GDM1 (cell line): ENCODE data around the gene GPX3.

Source experiments
- DNase-seq: peaks from one replicate; lab custom pipeline; 2025; lab: John Stamatoyannopoulos, UW

GPX3 gene, protein sequence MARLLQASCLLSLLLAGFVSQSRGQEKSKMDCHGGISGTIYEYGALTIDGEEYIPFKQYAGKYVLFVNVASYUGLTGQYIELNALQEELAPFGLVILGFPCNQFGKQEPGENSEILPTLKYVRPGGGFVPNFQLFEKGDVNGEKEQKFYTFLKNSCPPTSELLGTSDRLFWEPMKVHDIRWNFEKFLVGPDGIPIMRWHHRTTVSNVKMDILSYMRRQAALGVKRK

GRCh38 chr5:151020304-151021110 is at the start of gene GPX3:
GPX3 (plus strand) TSS chr5:151020591; CDS start chr5:151020655, 64 bp downstream.
- DNase-seq = no peak

DNA sequence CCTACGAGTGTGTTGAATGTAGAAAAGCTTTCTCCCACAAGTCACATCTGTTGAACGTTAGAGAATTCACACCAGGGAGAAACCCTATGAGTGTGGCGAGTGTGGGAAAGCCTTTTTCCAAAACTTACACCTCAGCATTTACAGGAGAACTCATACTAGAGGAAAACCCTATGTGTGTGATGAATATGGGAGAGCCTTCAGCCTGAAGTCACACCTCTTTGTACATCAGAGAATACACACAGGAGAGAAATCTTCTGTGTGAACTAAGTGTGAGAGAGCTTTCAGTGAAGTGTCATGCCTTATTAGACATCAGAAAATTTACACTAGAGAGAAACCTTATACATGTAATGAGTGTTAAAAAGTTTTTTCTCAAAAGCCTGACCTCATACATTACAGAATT is 41.8 kb upstream of the GPX3 start:
- no peak for DNase-seq

GRCh38 chr5:150987746-150988145 is 32.6 kb upstream of the GPX3 start:
- no peak for DNase-seq

- no peak for DNase-seq
Observed at GRCh38 chr5:150989695-150990094, 30.7 kb upstream of the GPX3 start.

- no peak for DNase-seq
Observed at GRCh38 chr5:150992705-150993104, 27.7 kb upstream of the GPX3 start.

DNA sequence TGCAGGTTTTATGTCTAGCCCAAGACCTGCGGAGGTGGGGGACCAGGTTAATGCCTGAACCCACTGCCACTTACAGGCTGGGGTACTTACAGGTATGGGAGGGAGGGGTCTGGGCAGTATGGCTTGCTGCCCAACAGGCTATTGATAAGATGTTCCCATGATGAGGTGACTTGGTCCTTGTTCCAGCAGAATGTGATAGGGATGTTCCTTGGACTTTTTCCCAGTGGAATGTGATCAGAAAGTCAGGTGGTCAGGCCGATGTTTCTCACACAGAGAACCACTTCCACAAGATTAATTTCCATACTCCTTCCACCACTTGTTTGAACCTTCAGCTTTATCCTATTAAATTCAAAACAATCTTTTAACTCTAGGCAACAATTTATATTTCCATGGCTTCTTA is 27.0 kb upstream of the GPX3 start:
- no peak for DNase-seq

DNA sequence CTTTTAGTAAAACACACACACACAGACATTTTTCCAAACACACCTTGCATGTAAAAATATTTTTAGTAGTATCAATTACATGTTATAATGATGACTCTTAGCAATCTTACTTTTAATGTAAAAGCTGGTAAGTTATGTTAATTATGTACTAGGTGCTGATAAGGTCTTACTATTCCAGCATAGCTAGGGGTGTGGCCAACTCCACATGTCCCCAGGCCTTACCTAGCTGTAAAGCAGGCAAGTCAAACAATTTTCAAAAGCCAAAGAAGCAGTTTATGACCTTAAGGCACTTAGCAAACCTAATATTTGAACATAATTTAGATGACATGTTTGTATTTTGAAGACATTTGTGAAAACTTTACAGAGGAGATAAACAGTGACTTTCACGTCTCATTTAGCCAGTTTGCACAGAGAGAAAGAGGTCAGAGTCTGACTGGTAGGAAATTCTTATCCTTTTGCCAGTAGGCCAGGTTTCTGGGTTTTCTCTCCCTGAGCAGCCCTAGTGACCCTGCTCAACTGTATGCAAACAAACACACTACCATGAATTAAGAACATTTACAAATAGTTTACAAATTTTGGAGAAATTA is 26.5 kb upstream of the GPX3 start:
- DNase-seq = no peak

GRCh38 chr5:150999704-151000442 is 20.5 kb upstream of the GPX3 start:
- no peak for DNase-seq

DNA sequence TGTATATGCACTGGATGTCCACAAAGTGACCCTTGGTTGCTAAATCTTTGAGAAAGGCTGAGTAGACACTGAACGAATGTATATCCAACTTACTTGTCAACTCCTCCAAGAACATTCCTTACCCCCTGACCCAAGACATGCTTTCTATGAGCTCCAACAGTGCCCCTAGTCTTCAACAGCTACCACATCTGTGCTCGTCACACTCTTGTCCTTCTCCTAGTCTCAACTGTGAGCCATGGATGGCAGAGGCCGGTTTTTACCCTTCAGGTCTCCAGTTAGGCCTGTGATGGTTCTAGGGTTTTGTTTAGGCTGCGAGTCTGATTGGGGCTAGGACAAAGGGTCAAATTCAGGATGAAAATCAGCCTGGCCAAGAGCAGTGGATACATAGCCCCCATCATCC is 19.0 kb upstream of the GPX3 start:
- no peak for DNase-seq

- DNase-seq = no peak
Observed at GRCh38 chr5:151002250-151002649, 18.1 kb upstream of the GPX3 start.

DNA sequence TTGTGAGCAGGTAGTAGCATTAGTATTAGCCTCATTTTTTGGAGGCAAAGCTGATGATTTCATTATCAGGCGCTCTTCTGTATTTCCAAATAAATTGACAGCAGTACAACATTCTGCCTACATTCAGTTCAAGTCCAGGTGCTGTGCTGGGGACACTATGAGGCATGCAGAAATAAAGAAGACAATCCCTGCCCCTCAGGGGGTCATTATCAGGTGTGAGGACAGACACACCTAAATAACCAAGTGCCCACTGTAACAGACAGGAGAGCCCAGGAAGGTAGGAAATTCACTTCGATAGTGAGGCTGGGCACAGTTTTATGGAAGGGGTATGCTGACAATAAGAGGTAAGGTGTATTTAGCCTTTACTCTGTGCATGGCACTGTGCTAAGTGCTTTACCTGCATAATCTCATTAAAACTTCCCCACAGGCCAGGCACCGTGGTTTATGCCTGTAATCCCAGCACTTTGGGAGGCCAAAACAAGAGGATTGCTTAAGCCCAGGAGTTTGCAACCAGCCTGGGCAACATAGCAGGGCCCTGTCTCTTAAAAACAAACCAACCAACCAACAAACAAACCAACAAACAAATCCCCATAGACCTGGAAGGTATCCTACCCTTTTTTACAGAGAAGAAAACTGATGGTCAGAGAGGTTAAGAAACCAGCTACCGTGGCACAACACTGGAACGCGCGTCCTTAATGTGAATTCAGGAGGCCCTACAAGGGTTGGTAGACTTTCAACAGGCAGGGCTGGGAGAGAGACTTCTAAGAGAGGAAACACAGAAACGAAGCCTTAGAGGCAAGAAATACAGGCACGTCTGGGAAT is 17.5 kb upstream of the GPX3 start:
- DNase-seq = no peak

GRCh38 chr5:151003503-151003860 is 16.9 kb upstream of the GPX3 start:
- DNase-seq = no peak

- no peak for DNase-seq
Observed at GRCh38 chr5:151004499-151004898, 15.9 kb upstream of the GPX3 start.

- no peak for DNase-seq
Observed at GRCh38 chr5:151005187-151005949, 15.0 kb upstream of the GPX3 start.

DNA sequence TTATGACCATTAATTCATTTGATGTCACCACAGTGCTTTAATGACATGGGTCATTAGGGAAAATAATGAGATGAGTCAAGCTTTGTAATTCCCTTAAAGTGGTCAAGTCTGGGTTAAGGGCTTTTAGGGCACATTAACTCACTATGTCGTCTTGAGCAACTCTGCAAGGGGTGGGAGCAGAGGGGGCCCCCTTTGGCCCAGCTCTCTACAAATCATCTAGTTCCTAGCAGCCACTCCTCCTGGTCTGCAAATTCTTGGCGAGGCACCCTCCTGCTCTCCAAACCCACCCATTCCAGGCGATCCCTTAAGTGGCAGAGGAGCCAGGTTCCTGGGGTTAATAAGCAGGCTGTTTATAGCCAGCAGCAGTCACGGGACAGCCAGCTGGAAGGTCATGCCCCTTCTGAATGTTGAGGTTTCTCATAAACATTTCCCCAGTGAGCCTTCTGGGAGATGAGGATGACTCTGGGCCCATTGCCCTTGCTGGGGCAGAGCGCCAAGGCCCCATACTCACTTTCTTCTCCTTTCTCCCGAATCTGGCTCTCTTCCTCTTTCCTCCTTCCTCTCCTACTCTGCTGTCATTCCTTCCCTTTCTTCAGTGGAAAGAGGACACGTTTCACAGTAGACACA is 14.3 kb upstream of the GPX3 start:
- DNase-seq = no peak

DNA sequence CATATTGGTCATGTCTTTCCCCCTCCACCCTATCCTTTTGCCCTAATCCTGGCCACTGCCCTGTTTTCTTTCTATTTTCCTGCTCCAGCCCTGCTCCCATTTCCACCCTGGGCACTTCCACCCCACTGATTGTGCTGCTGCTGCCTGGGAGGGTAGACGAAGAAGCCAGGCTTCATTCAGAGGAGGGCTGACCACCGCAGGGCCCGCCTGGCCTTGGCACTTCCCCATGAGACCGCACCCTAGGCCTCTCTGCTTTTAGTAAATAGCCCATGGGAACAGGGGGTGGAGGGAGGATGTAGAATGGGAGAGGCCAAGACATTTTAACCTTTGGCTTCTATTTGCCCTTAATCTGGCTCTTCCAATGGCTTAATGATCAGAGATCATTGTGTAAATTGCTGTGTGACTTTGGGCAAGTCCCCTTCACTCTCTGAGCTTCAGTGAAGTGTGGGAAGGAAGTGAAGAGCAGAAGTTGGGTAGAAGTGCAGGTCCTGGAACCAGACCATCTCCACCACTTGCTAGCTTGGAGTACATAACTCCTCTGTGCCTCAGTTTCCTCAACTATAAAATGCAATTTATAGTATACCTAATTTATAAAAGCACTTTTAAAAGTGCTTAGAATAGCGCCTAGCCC is 13.6 kb upstream of the GPX3 start:
- DNase-seq = no peak

- no peak for DNase-seq
Observed at GRCh38 chr5:151007430-151008209, 12.8 kb upstream of the GPX3 start.

GRCh38 chr5:151008210-151008491 is 12.2 kb upstream of the GPX3 start:
- no peak for DNase-seq

DNA sequence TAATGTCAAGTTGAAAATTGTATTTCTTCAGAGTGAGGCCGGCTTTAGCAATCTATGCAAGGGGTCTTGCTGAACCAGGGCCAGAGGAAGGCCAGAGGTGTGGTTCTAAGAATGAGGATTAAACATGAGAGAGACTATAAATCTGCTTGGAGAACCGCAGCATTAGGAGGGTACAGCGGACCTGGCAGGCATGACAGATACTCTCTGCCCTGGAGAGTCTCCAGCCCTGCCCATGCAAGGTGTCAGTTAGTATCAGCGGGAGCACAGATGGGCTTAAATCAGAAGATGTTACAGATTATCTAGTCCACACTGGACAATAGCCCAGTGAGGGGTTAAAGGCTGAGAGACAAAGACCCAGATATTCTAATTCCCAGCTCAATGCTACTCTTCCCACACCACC is 11.5 kb upstream of the GPX3 start:
- DNase-seq = no peak

GRCh38 chr5:151012862-151013261 is 7.5 kb upstream of the GPX3 start:
- no peak for DNase-seq
